ENCODE measurements around the gene KCNK3.

The KCNK3 gene

DNA sequence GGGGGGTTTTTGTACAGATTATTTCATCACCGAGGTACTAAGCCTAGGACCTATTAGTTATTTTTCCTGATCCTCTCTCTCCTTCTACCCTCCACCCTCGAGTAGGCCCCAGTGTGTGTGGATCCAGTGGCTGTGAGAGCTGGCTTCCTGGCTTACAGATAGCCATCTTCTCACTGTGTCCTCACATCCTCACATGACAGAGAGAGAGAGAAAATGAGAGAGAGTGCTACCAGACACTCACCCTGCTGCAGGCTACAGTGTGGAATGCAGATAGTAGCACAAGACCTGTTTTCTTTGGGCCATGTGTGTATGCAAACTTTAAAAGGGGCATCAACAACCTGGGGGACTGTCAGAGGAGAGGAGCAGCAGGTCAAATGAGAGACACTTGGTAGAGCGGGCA is 9.5 kb downstream of the KCNK3 start:
- no peak for TF ChIP-seq JUND (IDR thresholded peaks at IDR 0.05; ENCODE audit: low read depth)
- in situ Hi-C loops (cut with HindIII; ENCODE audit: low pct_unique_long_range_greater_than_20kb, low sequenced_read_pairs): no loop called here
- DNase-seq (ENCODE audit: low read depth in 1 of 2, low spot score in 1 of 2): peak in 1 of 2 experiments; percentile 34

DNA sequence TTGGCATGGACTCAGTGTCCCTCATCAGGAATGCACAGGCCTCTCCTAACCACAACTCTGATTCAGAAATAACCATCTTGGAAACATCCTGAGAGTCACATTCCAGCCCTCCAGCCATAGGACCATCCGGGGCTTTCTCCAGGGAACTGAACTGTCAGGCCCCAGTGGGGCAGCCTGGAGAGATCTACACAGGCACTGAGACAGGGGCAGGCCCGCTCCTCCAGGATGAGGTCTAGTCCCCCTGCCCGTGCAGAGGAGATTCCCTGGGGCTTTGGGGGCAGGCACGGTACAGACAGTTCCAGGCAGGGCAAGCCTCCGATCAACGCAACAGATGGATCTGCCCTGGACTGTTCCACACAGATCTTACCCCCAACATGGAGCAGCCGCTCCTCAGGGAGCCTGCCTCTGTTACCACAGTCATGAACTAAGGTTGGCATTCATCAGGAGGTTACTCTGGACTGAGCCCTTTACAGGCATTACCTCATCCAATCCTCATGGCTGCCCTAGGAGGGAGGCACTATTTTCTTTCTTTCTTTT is 12.0 kb downstream of the KCNK3 start:
- no peak for DNase-seq (ENCODE audit: low read depth in 1 of 2, low spot score in 1 of 2)
- in situ Hi-C loops (cut with HindIII; ENCODE audit: low pct_unique_long_range_greater_than_20kb, low sequenced_read_pairs): no loop called here
- TF ChIP-seq JUND (IDR thresholded peaks at IDR 0.05; ENCODE audit: low read depth): no peak

DNA sequence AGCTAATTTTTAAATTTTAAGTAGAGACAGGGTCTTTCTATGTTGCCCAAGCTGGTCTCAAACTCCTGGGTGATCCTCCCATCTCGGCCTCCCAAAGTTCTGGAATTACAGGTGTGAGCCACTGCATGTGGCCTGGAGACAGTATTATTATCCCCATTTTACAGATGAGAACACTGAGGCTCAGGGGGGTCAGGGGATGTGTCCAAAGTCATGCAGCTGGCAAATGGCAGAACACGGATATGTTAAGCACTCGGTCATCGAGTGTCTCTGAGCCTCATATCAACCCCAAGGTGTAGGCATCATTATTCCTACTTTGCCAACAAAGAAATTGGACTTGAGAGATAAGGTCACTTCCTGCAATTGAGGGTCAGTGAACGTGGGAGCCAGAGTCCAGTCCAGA is 12.6 kb downstream of the KCNK3 start:
- TF ChIP-seq JUND (IDR thresholded peaks at IDR 0.05; ENCODE audit: low read depth): no peak
- no peak for DNase-seq (ENCODE audit: low read depth in 1 of 2, low spot score in 1 of 2)
- in situ Hi-C loops (cut with HindIII; ENCODE audit: low pct_unique_long_range_greater_than_20kb, low sequenced_read_pairs): no loop called here

- in situ Hi-C loops (cut with HindIII; ENCODE audit: low pct_unique_long_range_greater_than_20kb, low sequenced_read_pairs): no loop called here
- no peak for DNase-seq (ENCODE audit: low read depth in 1 of 2, low spot score in 1 of 2)
- no peak for TF ChIP-seq JUND (IDR thresholded peaks at IDR 0.05; ENCODE audit: low read depth)
Observed at GRCh38 chr2:26706093-26706492, 13.6 kb downstream of the KCNK3 start.

- no peak for DNase-seq (ENCODE audit: low read depth in 1 of 2, low spot score in 1 of 2)
- TF ChIP-seq JUND (IDR thresholded peaks at IDR 0.05; ENCODE audit: low read depth): no peak
- in situ Hi-C loops (cut with HindIII; ENCODE audit: low pct_unique_long_range_greater_than_20kb, low sequenced_read_pairs): no loop called here
Observed at GRCh38 chr2:26706616-26707473, 14.3 kb downstream of the KCNK3 start.

DNA sequence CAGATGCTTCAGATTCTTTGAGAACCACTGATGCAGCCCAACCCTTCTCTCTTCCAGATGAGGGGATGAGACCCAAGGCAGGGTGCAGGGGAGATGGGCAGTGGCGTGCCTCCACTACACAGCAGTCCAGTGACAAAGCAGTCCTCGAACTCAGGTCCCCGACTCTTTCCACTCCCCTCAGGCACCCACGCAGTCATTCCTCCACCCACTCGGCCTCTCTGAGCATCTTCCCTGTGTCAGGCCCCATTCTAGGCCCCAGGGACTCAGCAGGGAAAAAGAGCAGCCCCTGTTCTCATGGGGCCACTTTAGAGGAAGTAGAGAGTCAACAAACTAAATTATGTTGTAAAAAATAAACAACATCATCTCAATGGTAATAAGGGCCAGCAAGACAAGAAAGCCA is 15.2 kb downstream of the KCNK3 start:
- no peak for TF ChIP-seq JUND (IDR thresholded peaks at IDR 0.05; ENCODE audit: low read depth)

DNA sequence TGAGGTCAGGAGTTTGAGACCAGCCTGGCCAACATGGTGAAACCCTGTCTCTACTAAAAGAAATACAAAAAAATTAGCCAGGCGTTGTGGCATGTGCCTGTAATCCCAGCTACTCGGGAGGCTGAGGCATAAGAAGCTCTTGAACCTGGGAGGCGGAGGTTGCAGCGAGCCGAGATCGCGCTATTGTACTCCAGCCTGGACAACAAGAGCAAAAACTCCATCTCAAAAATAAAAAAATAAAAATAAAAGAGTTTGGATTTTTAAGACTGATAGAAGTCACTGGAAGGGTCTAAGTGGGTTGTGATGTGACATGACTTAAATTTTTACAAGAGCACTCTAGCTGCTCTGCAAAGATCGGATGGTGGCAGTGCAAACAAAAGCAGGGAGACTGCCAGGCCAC is 15.9 kb downstream of the KCNK3 start:
- DNase-seq (ENCODE audit: low read depth in 1 of 2, low spot score in 1 of 2): no peak
- in situ Hi-C loops (cut with HindIII; ENCODE audit: low pct_unique_long_range_greater_than_20kb, low sequenced_read_pairs): no loop called here
- no peak for TF ChIP-seq JUND (IDR thresholded peaks at IDR 0.05; ENCODE audit: low read depth)

More for the DNA sequence above, 15.2 kb downstream of the KCNK3 start:
- in situ Hi-C loops (cut with HindIII; ENCODE audit: low pct_unique_long_range_greater_than_20kb, low sequenced_read_pairs): no loop called here
- DNase-seq (ENCODE audit: low read depth in 1 of 2, low spot score in 1 of 2): no peak

DNA sequence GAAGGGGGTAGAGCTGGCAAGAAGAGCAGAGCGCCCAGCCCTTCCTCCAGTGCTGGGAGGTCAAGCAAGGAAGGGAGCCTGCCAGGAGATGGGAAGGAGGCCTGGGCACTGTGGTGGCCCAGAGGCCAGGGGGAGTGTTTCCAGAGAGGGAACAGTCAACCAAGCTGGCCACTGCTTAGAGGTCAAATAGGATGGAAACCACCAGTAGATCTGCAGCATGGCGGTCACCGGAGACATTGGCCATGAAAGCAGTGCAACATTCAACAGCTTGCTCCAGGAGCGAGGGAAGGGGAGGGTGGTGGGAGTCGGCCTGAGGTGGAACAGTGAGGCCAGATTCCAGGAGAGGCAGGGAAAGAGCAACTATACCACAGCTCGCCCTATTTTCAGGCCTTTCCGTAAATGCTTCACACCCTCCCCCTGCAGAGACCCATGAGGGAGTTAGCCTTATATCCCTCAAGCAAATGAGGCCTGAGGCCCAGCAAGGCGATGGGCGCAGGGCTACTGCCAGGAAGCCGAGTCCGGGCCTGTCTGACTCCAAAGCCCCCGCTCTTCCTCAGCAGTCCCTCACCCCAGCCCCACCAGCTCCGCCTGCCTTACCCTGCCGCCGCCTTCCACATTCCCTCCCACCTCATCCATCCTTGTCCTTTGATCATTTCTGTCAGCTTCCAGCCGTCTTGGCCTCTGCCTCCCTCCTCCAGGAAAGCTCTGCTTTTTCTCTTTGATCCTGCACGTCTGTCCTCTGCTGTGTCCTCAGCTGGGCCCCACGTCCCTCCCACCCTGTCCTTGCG is 17.0 kb downstream of the KCNK3 start:
- in situ Hi-C loops (cut with HindIII; ENCODE audit: low pct_unique_long_range_greater_than_20kb, low sequenced_read_pairs): no loop called here
- no peak for DNase-seq (ENCODE audit: low read depth in 1 of 2, low spot score in 1 of 2)
- TF ChIP-seq JUND (IDR thresholded peaks at IDR 0.05; ENCODE audit: low read depth): no peak

GRCh38 chr2:26710145-26710544 is 17.6 kb downstream of the KCNK3 start:
- in situ Hi-C loops (cut with HindIII; ENCODE audit: low pct_unique_long_range_greater_than_20kb, low sequenced_read_pairs): no loop called here
- no peak for TF ChIP-seq JUND (IDR thresholded peaks at IDR 0.05; ENCODE audit: low read depth)
- DNase-seq (ENCODE audit: low read depth in 1 of 2, low spot score in 1 of 2): no peak

- no peak for DNase-seq (ENCODE audit: low read depth in 1 of 2, low spot score in 1 of 2)
- no peak for TF ChIP-seq JUND (IDR thresholded peaks at IDR 0.05; ENCODE audit: low read depth)
- in situ Hi-C loops (cut with HindIII; ENCODE audit: low pct_unique_long_range_greater_than_20kb, low sequenced_read_pairs): no loop called here
Observed at GRCh38 chr2:26710743-26711456, 18.4 kb downstream of the KCNK3 start.

GRCh38 chr2:26711457-26712161 is 19.1 kb downstream of the KCNK3 start:
- DNase-seq (ENCODE audit: low read depth in 1 of 2, low spot score in 1 of 2): no peak
- in situ Hi-C loops (cut with HindIII; ENCODE audit: low pct_unique_long_range_greater_than_20kb, low sequenced_read_pairs): no loop called here
- no peak for TF ChIP-seq JUND (IDR thresholded peaks at IDR 0.05; ENCODE audit: low read depth)
